ENCODE measurements around the gene DLL3. TPM values are rescaled to one million over a fixed set of nuclear protein-coding genes. Genes with fewer than 3 reads are reported as not detected.

Gene DLL3
- total and polyA plus RNA-seq, 2 experiments from 2014 or later, result 9.8 to 15.6 TPM

- H3K4me1 Mint-ChIP-seq, result peaks cover 25% of the 10 kb centered on the region
- no peak overlapping the region for H3K27ac ChIP-seq (ENCODE audit: low read depth)
- H3K36me3 ChIP-seq (ENCODE audit: insufficient read depth), result no peaks in the 10 kb centered on the region
- peaks cover 9% of the 10 kb centered on the region; the same call in 2 of the 3 replicates for H3K9me3 Mint-ChIP-seq
- H3K27me3 Mint-ChIP-seq (ENCODE audit: insufficient read depth, low read depth, poor library complexity), result peaks cover 31% of the 10 kb centered on the region
- no peak for TF ChIP-seq EZH2 (IDR thresholded peaks at IDR 0.05; ENCODE audit: low read depth, unreplicated experiment)
- TF ChIP-seq ZNF462 (CRISPR knock-in tag; IDR thresholded peaks at IDR 0.05), result no peak
- TF ChIP-seq REST (IDR thresholded peaks at IDR 0.05; ENCODE audit: unreplicated experiment), result no peak
- TF ChIP-seq ZNF331 (CRISPR knock-in tag; IDR thresholded peaks at IDR 0.05; ENCODE audit: low read depth), result no peak
- no peak for TF ChIP-seq ZNF114 (CRISPR knock-in tag; IDR thresholded peaks at IDR 0.05)
- TF ChIP-seq CREB1 (CRISPR knock-in tag; IDR thresholded peaks at IDR 0.05; ENCODE audit: low read depth), result no peak
- no peak for TF ChIP-seq EZH2phosphoT487 (IDR thresholded peaks at IDR 0.05; ENCODE audit: unreplicated experiment)
- ATAC-seq, result peak; percentile 1
- peaks cover 28% of the 10 kb centered on the region for H3K36me3 Mint-ChIP-seq (ENCODE audit: low read depth)
- peaks cover 17% of the 10 kb centered on the region for H3K27me3 ChIP-seq (ENCODE audit: insufficient read depth)
- peak overlapping the region; percentile 92 for H3K27ac Mint-ChIP-seq
- H3K79me2 ChIP-seq (replicated peaks; ENCODE audit: insufficient read depth), result peaks cover 16% of the 10 kb centered on the region
- peak overlapping the region; percentile 97; the same call in 1 of the 2 replicates for H2AFZ ChIP-seq
- peaks cover 15% of the 10 kb centered on the region; the same call in 1 of the 2 replicates for H3K4me1 ChIP-seq (ENCODE audit: insufficient read depth)
- H3K4me3 Mint-ChIP-seq, result peak overlapping the region; percentile 88
- H3K9me2 ChIP-seq (ENCODE audit: insufficient read depth), result no peaks in the 10 kb centered on the region
- peak overlapping the region; percentile 99 for H3K4me3 ChIP-seq
- H4K20me1 ChIP-seq (replicated peaks; ENCODE audit: insufficient read depth), result 0 out of 2 replicates have a peak, but pooled peaks cover 4% of the 10 kb centered on the region
- H3F3A ChIP-seq (replicated peaks; ENCODE audit: low read depth), result 0 out of 2 replicates have a peak, but pooled peaks cover 14% of the 10 kb centered on the region
- H3K4me2 ChIP-seq, result peak overlapping the region; percentile 94
- DNase-seq (ENCODE audit: low spot score), result peak; percentile 37
Observed at GRCh38 chr19:39516270-39516669, 17.5 kb downstream of the DLL3 start.
